Liver (tissue), 9 donors: Measurements from ENCODE around the gene GRAMD1A. TPM values are rescaled to one million over a fixed set of nuclear protein-coding genes. Genes with fewer than 3 reads are reported as not detected.
A peak's percentile ranks its signal among the peaks of the same experiment; 100 is the strongest.
"Not testable (repeated sequence)": the region's sequence is repeated elsewhere in the genome, so short reads cannot be mapped to it uniquely, and the experiment has no call there.

Source experiments
- DNase-seq: peaks from one replicate; pipeline ENCODE4 v3.0.0-alpha.2; 2017; ENCODE audit warnings: low spot score
- H3K27ac ChIP-seq, 2 donors: one replicate each; pipeline ENCODE4 v1.7.0; 2013; ENCODE audit warnings: inconsistent platforms in 2 of 2, low read length in 2 of 2, control low read depth in 1 of 2, low read depth in 1 of 2, mild to moderate bottlenecking in 1 of 2
- H3K27me3 ChIP-seq, 4 donors: one replicate each; pipeline versions ENCODE4 v1.6.1 to v1.7.0; 2013; ENCODE audit warnings: low read length in 3 of 4, inconsistent platforms in 1 of 4, mild to moderate bottlenecking in 1 of 4, moderate library complexity in 1 of 4; ENCODE audit not compliant: control insufficient read depth in 4 of 4, insufficient read depth in 4 of 4
- H3K36me3 ChIP-seq, 4 donors: one replicate each; pipeline versions ENCODE4 v1.6.1 to v1.7.0; 2013; ENCODE audit warnings: low read length in 3 of 4, mild to moderate bottlenecking in 3 of 4, low read depth in 1 of 4, moderate library complexity in 1 of 4; ENCODE audit not compliant: control insufficient read depth in 4 of 4, insufficient read depth in 3 of 4
- H3K4me1 ChIP-seq, 4 donors: one replicate each; pipeline versions ENCODE4 v1.6.1 to v1.7.0; 2013; ENCODE audit warnings: low read length in 3 of 4, mild to moderate bottlenecking in 3 of 4, moderate library complexity in 1 of 4; ENCODE audit not compliant: control insufficient read depth in 4 of 4, insufficient read depth in 4 of 4
- H3K4me3 ChIP-seq, 3 donors: one replicate each; pipeline versions ENCODE4 v1.6.1 to v1.7.0; 2013; ENCODE audit warnings: low read length in 3 of 3, control low read depth in 1 of 3, low read depth in 1 of 3, mild to moderate bottlenecking in 1 of 3
- H3K9ac ChIP-seq, 2 donors: one replicate each; pipeline ENCODE4 v1.7.0; 2013; ENCODE audit warnings: low read length in 2 of 2, mild to moderate bottlenecking in 2 of 2, moderate library complexity in 2 of 2, control low read depth in 1 of 2, low read depth in 1 of 2
- H3K9me3 ChIP-seq, 4 donors: one replicate each; pipeline versions ENCODE4 v1.6.1 to v1.7.0; 2013; ENCODE audit warnings: low read length in 3 of 4; ENCODE audit not compliant: control insufficient read depth in 4 of 4
- FOXA2 ChIP-seq: IDR thresholded peaks from 2 replicates; pipeline ENCODE4 v1.6.1; 2016; ENCODE audit warnings: antibody characterized with exemption
- GABPA ChIP-seq, 2 donors: IDR thresholded peaks in 1 of 2; conservative IDR thresholded peaks in 1 of 2; 2 replicates each; pipeline ENCODE4 v1.6.1; 2016; ENCODE audit warnings: antibody characterized with exemption in 2 of 2, mild to moderate bottlenecking in 1 of 2, moderate library complexity in 1 of 2
- HNF4A ChIP-seq, 2 donors: conservative IDR thresholded peaks; 2 replicates each; pipeline ENCODE4 v1.6.1; 2016; ENCODE audit warnings: antibody characterized with exemption in 2 of 2, mild to moderate bottlenecking in 2 of 2
- NR2F2 ChIP-seq: IDR thresholded peaks from 2 replicates; pipeline ENCODE4 v1.6.1; 2016; ENCODE audit warnings: antibody characterized with exemption
- RAD21 ChIP-seq, 2 donors: IDR thresholded peaks; 2 replicates each; pipeline ENCODE4 v1.6.1; 2016; ENCODE audit warnings: antibody characterized with exemption in 2 of 2, mild to moderate bottlenecking in 2 of 2
- RXRA ChIP-seq, 2 donors: IDR thresholded peaks; 2 replicates each; pipeline ENCODE4 v1.6.1; 2017 to 2018; ENCODE audit warnings: antibody characterized with exemption in 2 of 2, mild to moderate bottlenecking in 1 of 2
- YY1 ChIP-seq: IDR thresholded peaks from 2 replicates; pipeline ENCODE4 v1.6.1; 2016; ENCODE audit warnings: antibody characterized with exemption, mild to moderate bottlenecking
- WGBS: extraction: QIAGEN DNeasy Blood & Tissue Kit; methylation state at CpG from one replicate; pipeline ENCODE4 v1.1.7; 2013; 5-methylcytosine and 5-hydroxymethylcytosine counted together
- polyA plus RNA-seq, 2 donors: library from polyadenylated mRNA; stranded (reverse) in 1 of 2; unstranded in 1 of 2; fragments of 200-250 nt in 1 of 2; fragments of >200 nt in 1 of 2; fragmentation: Nextera tagmentation in 1 of 2; extraction: Ambion mirVana in 1 of 2; gene quantifications; one replicate each; pipeline versions ENCODE4 v1.2.1 to v1.2.3, GENCODE V29; 2013 to 2015
- total RNA-seq, 2 donors: library from RNA; depleted of rRNA; stranded (reverse); fragments of >200 nt; gene quantifications; one replicate each; pipeline ENCODE4 v1.2.3, GENCODE V29; 2014
- TF ChIP-seq, protein P1 (sequence below): IDR thresholded peaks from 2 replicates; pipeline ENCODE4 v1.6.1; 2016; ENCODE audit warnings: antibody characterized with exemption, mild to moderate bottlenecking
- TF ChIP-seq, protein P2 (sequence below): IDR thresholded peaks from 2 replicates; pipeline ENCODE4 v1.6.1; 2016; ENCODE audit warnings: antibody characterized with exemption
- TF ChIP-seq, protein P3 (sequence below): fragments of 150-350 bp; IDR thresholded peaks from 2 replicates; pipeline ENCODE4 v1.5.1; 2017; ENCODE audit warnings: improper control_type of control experiment, low read depth, low read length; ENCODE audit not compliant: missing input control
- donor health status: healthy.
- donor health status: healthy.
- donor health status: healthy.
- donor health status: healthy.
- donor health status: healthy.

GRAMD1A gene
- total and polyA plus RNA-seq, 4 donors = 8.6 to 14.1 (median 11.2) TPM

DNA sequence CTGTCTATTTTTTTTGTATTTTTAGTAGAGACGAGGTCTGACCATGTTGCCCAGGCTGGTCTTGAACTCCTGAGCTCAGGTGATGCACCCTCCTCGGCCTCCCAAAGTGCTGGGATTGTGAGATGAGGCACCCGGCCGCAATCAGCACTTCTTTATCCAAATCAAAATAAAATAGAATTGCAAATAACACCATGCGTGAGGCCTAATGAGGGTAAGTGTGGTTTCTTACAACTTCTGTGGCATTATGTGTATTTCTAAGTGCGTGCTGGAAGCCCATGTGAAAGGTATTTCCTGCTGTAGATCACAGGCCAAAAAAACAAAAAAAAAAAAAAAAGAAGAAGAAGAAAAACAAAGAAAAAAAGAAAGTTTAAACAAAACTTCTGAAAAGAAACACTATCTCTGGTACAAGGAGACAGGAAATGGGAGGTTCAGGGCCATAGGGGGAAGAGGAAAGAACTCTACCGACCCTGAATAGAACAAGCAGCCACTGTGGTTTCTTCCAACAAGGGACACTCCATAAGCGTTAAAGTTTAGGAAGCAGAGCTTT, 3.0 kb upstream of the GRAMD1A start:
- H3K4me3 ChIP-seq = no peak overlapping the region

DNA sequence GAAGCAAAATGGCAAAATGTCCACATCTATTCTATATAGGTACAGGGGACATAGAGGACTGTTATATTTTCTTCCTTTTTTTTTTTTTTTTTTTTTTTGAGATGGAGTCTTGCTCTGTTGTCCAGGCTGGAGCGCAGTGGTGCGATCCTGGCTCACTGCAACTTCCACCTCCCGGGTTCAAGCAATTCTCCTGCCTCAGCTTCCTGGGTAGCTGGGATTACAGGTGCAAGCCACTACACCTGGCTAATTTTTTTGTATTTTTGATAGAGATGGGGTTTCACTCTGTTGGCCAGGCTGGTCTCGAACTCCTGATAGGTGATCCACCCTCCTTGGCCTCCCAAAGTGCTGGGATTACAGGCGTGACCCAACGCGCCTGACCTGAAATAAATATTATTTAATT, 1.9 kb upstream of the GRAMD1A start:
- not testable (repeated sequence) for H3K9ac ChIP-seq, H3K4me3 ChIP-seq, H3K27me3 ChIP-seq, DNase-seq, H3K9me3 ChIP-seq, H3K27ac ChIP-seq, H3K36me3 ChIP-seq
- H3K4me1 ChIP-seq = peaks cover 10 to 42% (median 18%) of the 10 kb centered on the region in 4 donors
- WGBS = 95% methylated on average over 7 of the region's 7 CpGs

More for the DNA sequence above, 3.0 kb upstream of the GRAMD1A start:
- Histone ChIP-seq H3K4me1 (peaks cover 10 to 36% (median 18%) of the 10 kb centered on the region in 4 donors), H3K36me3 (no peaks in the 10 kb centered on the region), H3K27me3 (no peaks in the 10 kb centered on the region), H3K9ac (no peak overlapping the region), H3K27ac (peak overlapping the region; percentile 44 to 60), H3K9me3 (no peaks in the 10 kb centered on the region)
- WGBS = 65% methylated on average over 8 of the region's 8 CpGs
- TF ChIP-seq HNF4A (conservative IDR thresholded peaks at IDR 0.05) (no peak), GABPA (IDR thresholded peaks at IDR 0.05 in 1 of 2, conservative IDR thresholded peaks at IDR 0.05 in 1 of 2) (no peak), RXRA (IDR thresholded peaks at IDR 0.05) (peak in 1 of 2 donors; percentile 16), RAD21 (IDR thresholded peaks at IDR 0.05) (no peak), NR2F2 (peak; percentile 83), YY1 (no peak)
- TF ChIP-seq, protein P1, sequence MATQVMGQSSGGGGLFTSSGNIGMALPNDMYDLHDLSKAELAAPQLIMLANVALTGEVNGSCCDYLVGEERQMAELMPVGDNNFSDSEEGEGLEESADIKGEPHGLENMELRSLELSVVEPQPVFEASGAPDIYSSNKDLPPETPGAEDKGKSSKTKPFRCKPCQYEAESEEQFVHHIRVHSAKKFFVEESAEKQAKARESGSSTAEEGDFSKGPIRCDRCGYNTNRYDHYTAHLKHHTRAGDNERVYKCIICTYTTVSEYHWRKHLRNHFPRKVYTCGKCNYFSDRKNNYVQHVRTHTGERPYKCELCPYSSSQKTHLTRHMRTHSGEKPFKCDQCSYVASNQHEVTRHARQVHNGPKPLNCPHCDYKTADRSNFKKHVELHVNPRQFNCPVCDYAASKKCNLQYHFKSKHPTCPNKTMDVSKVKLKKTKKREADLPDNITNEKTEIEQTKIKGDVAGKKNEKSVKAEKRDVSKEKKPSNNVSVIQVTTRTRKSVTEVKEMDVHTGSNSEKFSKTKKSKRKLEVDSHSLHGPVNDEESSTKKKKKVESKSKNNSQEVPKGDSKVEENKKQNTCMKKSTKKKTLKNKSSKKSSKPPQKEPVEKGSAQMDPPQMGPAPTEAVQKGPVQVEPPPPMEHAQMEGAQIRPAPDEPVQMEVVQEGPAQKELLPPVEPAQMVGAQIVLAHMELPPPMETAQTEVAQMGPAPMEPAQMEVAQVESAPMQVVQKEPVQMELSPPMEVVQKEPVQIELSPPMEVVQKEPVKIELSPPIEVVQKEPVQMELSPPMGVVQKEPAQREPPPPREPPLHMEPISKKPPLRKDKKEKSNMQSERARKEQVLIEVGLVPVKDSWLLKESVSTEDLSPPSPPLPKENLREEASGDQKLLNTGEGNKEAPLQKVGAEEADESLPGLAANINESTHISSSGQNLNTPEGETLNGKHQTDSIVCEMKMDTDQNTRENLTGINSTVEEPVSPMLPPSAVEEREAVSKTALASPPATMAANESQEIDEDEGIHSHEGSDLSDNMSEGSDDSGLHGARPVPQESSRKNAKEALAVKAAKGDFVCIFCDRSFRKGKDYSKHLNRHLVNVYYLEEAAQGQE = no peak
- TF ChIP-seq, protein P2, sequence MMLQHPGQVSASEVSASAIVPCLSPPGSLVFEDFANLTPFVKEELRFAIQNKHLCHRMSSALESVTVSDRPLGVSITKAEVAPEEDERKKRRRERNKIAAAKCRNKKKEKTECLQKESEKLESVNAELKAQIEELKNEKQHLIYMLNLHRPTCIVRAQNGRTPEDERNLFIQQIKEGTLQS = no peak
- TF ChIP-seq, protein P3, sequence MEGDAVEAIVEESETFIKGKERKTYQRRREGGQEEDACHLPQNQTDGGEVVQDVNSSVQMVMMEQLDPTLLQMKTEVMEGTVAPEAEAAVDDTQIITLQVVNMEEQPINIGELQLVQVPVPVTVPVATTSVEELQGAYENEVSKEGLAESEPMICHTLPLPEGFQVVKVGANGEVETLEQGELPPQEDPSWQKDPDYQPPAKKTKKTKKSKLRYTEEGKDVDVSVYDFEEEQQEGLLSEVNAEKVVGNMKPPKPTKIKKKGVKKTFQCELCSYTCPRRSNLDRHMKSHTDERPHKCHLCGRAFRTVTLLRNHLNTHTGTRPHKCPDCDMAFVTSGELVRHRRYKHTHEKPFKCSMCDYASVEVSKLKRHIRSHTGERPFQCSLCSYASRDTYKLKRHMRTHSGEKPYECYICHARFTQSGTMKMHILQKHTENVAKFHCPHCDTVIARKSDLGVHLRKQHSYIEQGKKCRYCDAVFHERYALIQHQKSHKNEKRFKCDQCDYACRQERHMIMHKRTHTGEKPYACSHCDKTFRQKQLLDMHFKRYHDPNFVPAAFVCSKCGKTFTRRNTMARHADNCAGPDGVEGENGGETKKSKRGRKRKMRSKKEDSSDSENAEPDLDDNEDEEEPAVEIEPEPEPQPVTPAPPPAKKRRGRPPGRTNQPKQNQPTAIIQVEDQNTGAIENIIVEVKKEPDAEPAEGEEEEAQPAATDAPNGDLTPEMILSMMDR = no peak
- DNase-seq = no peak

DNA sequence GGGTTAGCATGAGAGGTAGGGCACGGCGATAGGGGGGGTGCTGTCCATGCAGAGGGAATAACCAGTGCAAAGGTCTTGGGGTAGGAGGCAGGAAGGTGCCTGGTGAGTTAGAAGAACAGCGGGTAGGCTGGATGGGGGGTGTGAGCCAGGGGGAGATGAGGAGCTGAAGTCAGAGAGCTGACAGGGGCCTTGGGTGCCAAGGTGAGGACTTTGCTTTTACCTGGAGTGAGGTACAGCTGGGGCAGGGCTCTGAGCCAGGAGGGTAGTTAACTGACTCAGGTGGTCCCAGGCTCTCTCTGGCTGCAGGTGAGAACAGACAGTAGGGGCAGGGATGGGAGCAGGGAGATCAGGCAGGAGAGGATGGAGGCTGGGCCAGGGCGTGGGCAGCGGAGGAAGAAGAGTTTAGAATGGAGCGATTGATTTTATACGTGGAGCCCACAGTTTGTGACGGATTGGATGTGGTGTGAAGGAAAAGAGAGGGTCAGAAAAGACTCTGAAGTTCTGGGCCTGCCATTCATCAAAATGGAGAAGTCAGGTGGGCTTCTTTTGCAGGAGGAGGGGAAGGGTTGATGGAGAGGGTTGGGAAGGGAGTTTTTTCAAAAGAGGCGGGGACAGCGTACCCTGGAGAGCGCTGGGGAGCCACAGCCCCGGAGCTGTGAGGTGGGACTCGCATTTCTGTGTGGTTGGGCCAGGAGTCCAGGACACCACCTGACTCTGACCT, 1.2 kb upstream of the GRAMD1A start:
- Histone ChIP-seq H3K4me3 (no peak overlapping the region), H3K9ac (no peak overlapping the region), H3K27me3 (no peaks in the 10 kb centered on the region), H3K36me3 (no peaks in the 10 kb centered on the region), H3K4me1 (peaks cover 10 to 42% (median 18%) of the 10 kb centered on the region in 4 donors), H3K9me3 (no peaks in the 10 kb centered on the region), H3K27ac (peak overlapping the region; percentile 95 to 96)
- no peak for DNase-seq
- 63% methylated on average over 13 of the region's 13 CpGs for WGBS
- TF ChIP-seq HNF4A (conservative IDR thresholded peaks at IDR 0.05) (peak; percentile 19 to 35), FOXA2 (no peak)
